GM21723 (cell line): ENCODE results near the gene CMAS.
"Not testable (repeated sequence)": the region's sequence is repeated elsewhere in the genome, so short reads cannot be mapped to it uniquely, and the experiment has no call there.

ENCODE experiments used
- ATAC-seq: cut with Tn5 transposase; IDR thresholded peaks from one replicate; pipeline ENCODE4 v1.9.1; 2021; ENCODE audit warnings: mild to moderate bottlenecking, moderate library complexity; ENCODE audit not compliant: unreplicated experiment

Gene CMAS

DNA sequence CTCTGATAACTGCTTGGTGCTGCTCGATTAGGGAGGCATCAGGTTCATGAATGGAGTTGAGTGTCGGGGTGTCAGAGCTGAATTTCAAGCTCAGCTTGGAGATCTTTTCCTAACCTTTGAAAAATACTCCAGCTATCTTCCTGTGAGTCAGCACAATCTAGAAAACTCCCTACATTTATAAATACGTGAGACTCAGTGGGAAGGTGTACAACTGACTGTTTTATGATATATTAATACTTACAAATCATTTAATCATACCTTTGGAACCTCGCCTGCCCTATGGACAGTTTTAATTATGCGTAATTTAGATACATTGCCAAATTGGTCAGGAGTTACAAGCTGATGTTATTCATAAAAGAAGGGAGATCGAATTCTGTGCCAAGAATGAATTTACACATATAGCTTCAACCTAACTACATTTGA, 961 bp downstream of the CMAS start:
- ATAC-seq = no peak

DNA sequence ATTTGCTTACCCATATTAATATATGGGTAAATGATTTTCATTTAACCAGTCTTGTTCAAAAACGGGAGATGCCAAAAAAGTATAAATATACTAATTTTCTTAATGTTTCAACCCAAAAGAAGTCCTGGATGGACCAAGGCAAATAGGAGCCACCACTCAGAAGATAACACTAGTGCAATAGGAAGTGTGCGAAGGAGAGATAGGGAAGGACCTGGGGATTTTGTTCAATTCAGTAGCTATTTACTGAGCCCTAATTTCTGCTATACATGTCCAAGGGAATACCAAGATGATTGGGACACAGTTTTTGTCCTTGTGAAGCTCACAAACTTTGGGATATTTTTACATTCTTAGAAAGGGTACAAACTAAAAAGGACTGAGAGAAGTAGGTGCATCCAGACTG, 1.5 kb downstream of the CMAS start:
- no peak for ATAC-seq

GRCh38 chr12:22048351-22049041, 2.5 kb downstream of the CMAS start:
- ATAC-seq = no peak

DNA sequence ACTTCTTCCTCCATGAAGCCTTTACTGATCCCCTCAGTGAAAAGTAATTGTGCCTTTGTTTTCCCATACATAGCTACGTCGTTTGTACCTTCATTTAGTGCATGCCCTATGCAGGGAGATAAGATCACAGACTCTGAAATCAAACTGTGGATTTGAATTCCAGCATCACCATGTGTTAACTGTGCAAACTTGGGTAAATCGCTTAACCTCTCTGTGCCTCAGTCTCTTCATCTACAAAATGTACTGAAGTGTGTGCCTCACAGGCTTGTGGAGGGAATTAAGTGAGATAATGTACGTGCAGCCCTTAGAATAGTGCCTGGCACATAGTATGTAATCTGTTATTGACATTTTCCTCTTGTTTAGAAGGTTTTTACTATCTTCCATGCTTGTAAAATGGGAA, 4.1 kb downstream of the CMAS start:
- ATAC-seq = no peak

- ATAC-seq = no peak
These were observed 5.2 kb downstream of the CMAS start for GRCh38 chr12:22051114-22051698.

GRCh38 chr12:22052994-22053393, 7.0 kb downstream of the CMAS start:
- not testable (repeated sequence) for ATAC-seq

DNA sequence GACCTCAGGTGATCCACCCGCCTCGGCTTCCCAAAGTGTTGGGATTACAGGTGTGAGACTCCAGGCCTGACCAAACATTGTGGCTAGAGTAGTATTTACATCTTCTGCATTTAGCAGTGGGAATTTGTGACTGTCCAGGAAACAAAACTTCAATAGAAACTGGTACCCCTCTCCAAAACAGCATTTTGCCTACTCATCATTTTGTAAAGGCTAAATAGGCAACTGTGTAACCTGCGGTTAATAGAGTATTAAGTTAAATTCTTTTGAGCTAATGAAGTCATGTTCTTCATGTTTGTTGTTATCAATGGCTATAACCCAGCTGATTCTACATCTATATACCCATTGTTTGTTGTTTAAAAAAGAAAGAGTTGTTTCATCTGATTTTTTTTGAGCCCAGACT, 8.1 kb downstream of the CMAS start:
- ATAC-seq = no peak

GRCh38 chr12:22056607-22057006, 10.6 kb downstream of the CMAS start:
- ATAC-seq = no peak

GRCh38 chr12:22059976-22060647, 14.1 kb downstream of the CMAS start:
- no peak for ATAC-seq

DNA sequence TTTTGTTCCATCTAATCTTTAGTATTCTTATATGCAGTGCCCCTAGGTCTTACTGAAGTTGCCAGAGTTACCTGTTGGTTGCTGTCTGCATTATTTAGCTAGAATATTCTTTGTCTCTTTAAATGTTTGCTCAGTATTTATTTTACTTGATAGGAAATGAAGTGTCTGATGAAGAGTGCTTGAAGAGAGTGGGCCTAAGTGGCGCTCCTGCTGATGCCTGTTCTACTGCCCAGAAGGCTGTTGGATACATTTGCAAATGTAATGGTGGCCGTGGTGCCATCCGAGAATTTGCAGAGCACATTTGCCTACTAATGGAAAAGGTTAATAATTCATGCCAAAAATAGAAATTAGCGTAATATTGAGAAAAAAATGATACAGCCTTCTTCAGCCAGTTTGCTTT, 18.9 kb downstream of the CMAS start:
- ATAC-seq = no peak

- no peak for ATAC-seq
These were observed 20.3 kb downstream of the CMAS start for GRCh38 chr12:22066310-22066709.

- ATAC-seq = no peak
These were observed 23.8 kb downstream of the CMAS start for GRCh38 chr12:22069851-22070250.

DNA sequence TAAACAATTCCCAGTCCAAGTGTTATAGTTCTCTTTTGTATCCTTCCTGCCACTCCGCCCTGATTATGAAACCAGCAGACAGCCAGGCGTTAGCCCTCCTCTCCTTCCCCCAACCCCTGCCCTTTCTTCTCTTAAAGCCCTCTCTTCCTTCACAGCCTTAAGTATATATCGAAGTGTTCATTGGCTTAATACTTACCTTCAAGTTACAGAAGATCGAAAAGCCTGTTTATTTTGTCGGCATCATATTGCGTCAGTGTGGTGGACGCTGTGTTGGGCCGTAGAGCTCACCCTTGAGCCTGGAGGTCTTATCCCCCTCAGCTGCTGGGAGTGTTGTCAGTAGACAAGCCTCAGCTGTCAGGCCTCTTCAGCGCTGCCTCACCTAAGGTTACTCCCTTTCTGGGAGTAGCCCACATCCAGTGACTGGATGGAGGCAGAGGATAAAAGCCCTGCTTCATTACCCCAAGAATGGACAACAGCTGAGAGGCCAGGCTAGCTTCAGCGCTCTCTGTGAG, 36.2 kb downstream of the CMAS start:
- ATAC-seq = no peak

DNA sequence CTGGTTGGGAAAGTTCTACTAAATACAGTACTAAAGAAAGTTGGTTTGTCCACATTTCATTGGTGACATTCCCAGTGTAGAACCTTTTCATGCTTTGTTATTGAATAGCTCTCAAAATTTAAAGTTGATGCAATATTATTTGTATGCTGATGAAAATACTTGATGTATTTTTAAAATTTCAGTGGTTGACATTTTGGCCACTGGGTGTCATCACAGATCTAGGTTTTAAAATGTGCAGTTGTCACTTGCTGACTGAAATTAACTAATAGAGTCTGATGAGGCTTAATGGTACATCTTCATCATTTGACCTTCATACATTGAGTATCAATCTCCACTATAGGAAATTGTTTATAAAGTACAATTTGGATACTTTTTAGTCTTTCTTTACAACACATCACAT, 37.1 kb downstream of the CMAS start:
- ATAC-seq = no peak

DNA sequence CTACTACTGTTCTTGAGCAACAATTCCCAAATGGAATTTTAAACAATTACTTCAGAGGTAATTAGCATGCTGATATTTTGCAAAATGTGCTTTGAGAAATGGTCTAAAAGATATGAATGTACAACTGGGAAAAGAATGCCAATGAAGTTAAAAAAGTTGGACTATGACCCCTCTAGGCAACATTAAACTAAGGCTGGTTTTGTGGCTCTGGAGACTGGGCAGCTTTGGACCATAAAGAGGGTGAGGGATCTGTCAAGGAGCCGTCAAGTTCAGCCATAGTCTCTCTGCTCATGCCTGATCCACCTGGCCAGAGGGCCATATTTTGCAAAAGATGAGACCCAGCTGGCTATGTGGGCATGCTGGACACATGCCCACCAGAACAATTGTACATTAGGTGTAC, 38.8 kb downstream of the CMAS start:
- ATAC-seq = no peak

DNA sequence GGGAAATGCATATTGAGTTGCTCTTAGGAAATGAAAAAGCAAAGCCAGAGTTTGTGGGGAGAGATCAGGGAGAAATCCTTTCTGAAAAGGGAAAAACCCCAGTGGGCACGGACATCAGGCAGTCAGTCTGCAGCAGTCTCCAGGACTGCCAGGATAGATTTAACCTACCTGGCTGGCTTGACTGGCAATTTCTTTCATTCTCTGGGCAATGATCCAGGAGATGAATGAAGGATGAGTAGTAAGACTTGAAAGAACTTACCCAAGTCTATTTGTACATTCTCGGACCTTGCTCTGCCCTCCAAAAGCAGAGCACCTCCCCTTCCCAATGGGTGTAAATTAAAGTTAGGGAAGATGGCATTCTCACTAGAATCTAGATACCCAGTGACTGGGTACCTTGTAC, 42.9 kb downstream of the CMAS start:
- ATAC-seq = no peak

GRCh38 chr12:22089486-22089885, 43.5 kb downstream of the CMAS start:
- ATAC-seq = no peak

- not testable (repeated sequence) for ATAC-seq
These were observed 53.0 kb downstream of the CMAS start for GRCh38 chr12:22099062-22099461.

- peak; percentile 71 for ATAC-seq
These were observed 55.1 kb downstream of the CMAS start for GRCh38 chr12:22100958-22101748.

GRCh38 chr12:22101749-22102243, 55.8 kb downstream of the CMAS start:
- peak; percentile 43 for ATAC-seq

- ATAC-seq = no peak
These were observed 57.4 kb downstream of the CMAS start for GRCh38 chr12:22103418-22103817.
